Tibial nerve (tissue), 4 donors: ENCODE measurements around the gene DQX1. TPM values are rescaled to one million over a fixed set of nuclear protein-coding genes. Genes with fewer than 3 reads are reported as not detected.
A peak's percentile ranks its signal among the peaks of the same experiment; 100 is the strongest.

ENCODE experiments used
- DNase-seq, 2 donors: peaks; one replicate each; pipeline ENCODE4 v3.0.0-alpha.2; 2019; ENCODE audit warnings: low spot score in 2 of 2
- H3K27ac ChIP-seq, 4 donors: fragments of 200-600 bp; sonication (generic) in 3 of 4; one replicate each; pipeline ENCODE4 v1.5.1; 2017 to 2019; ENCODE audit warnings: mild to moderate bottlenecking in 1 of 4
- H3K27me3 ChIP-seq, 2 donors: fragments of 200-600 bp; sonication (generic) in 1 of 2; one replicate each; pipeline versions ENCODE4 v1.5.1 to v1.6.0; 2017 to 2019
- H3K36me3 ChIP-seq, 3 donors: fragments of 200-600 bp; sonication (generic); one replicate each; pipeline ENCODE4 v1.5.1; 2018 to 2019
- H3K4me1 ChIP-seq, 4 donors: fragments of 200-600 bp; sonication (generic) in 3 of 4; one replicate each; pipeline ENCODE4 v1.5.1; 2017 to 2019
- H3K4me3 ChIP-seq, 4 donors: fragments of 200-600 bp; sonication (generic) in 3 of 4; one replicate each; pipeline ENCODE4 v1.5.1; 2017 to 2019; ENCODE audit warnings: mild to moderate bottlenecking in 1 of 4, moderate library complexity in 1 of 4
- H3K9me3 ChIP-seq, 4 donors: fragments of 200-600 bp; sonication (generic) in 3 of 4; one replicate each; pipeline ENCODE4 v1.5.1; 2017 to 2019
- CTCF ChIP-seq, 5 experiments: fragments of 200-600 bp in 3 of 5; fragments of 450-650 bp in 2 of 5; sonication (generic) in 3 of 5; IDR thresholded peaks; one replicate each; pipeline ENCODE4 v1.5.1; 2016 to 2019; ENCODE audit warnings: antibody characterized with exemption in 5 of 5, mild to moderate bottlenecking in 3 of 5, moderate library complexity in 2 of 5
- EP300 ChIP-seq, 2 donors: sonication (generic); formaldehyde crosslinking; IDR thresholded peaks; one replicate each; pipeline ENCODE4 v1.6.1; 2017; ENCODE audit warnings: antibody characterized with exemption in 2 of 2, mild to moderate bottlenecking in 1 of 2
- POLR2A ChIP-seq, 2 donors: fragments of 450-650 bp; IDR thresholded peaks; one replicate each; pipeline ENCODE4 v1.6.1; 2017; ENCODE audit warnings: antibody characterized with exemption in 2 of 2, mild to moderate bottlenecking in 2 of 2, moderate library complexity in 2 of 2
- WGBS, 2 donors: methylation state at CpG; one replicate each; pipeline ENCODE4 v1.1.5; 2018; 5-methylcytosine and 5-hydroxymethylcytosine counted together
- total RNA-seq, 4 donors: library from RNA; depleted of rRNA; stranded (reverse); fragments of >200 nt; gene quantifications; one replicate each; pipeline ENCODE4 v1.1.0, GENCODE V29; 2016

The DQX1 gene
- total RNA-seq, 4 donors from 2014 or later: 6.9 TPM; not detected in 3

GRCh38 chr2:74503506-74504475, 22.2 kb downstream of the DQX1 start:
- Histone ChIP-seq H3K4me3 (peak overlapping the region; percentile 28 to 59 (median 56)), H3K27ac (peak overlapping the region; percentile 16 to 82 (median 76)), H3K27me3 (peaks cover 0 to 36% of the 10 kb centered on the region in 2 donors), H3K36me3 (peaks cover 0 to 25% (median 0%) of the 10 kb centered on the region in 3 donors), H3K4me1 (peaks cover 0 to 75% (median 34%) of the 10 kb centered on the region in 4 donors), H3K9me3 (no peaks in the 10 kb centered on the region)
- DNase-seq: peak in 1 of 2 donors; percentile 11
- TF ChIP-seq EP300 (IDR thresholded peaks at IDR 0.05) (no peak), CTCF (IDR thresholded peaks at IDR 0.05) (no peak)
- 44 to 52% methylated on average over 45 of the region's 45 CpGs for WGBS, 2 donors

GRCh38 chr2:74502720-74503505, 23.1 kb downstream of the DQX1 start:
- Histone ChIP-seq H3K27me3 (peaks cover 0 to 44% of the 10 kb centered on the region in 2 donors), H3K4me3 (peak overlapping the region; percentile 28 to 59 (median 56)), H3K9me3 (no peaks in the 10 kb centered on the region), H3K4me1 (peaks cover 0 to 78% (median 39%) of the 10 kb centered on the region in 4 donors), H3K27ac (peak overlapping the region; percentile 16 to 82 (median 76)), H3K36me3 (peaks cover 0 to 25% (median 0%) of the 10 kb centered on the region in 3 donors)
- peak; percentile 34 to 36 for TF ChIP-seq POLR2A (IDR thresholded peaks at IDR 0.05)
- TF ChIP-seq EP300 (IDR thresholded peaks at IDR 0.05): peak in 1 of 2 donors; percentile 77
- peak in 1 of 5 experiments; percentile 27 for TF ChIP-seq CTCF (IDR thresholded peaks at IDR 0.05)
- 2 to 8% methylated on average over 38 to 46 of the region's 67 CpGs for WGBS, 2 donors
- peak; percentile 56 to 74 for DNase-seq

- WGBS, 2 donors: 12 to 17% methylated on average over 32 of the region's 32 CpGs
- peaks cover 0 to 25% (median 0%) of the 10 kb centered on the region in 3 donors for H3K36me3 ChIP-seq
- no peaks in the 10 kb centered on the region for H3K9me3 ChIP-seq
- H3K27me3 ChIP-seq: peaks cover 0 to 51% of the 10 kb centered on the region in 2 donors
- DNase-seq: no peak
- peak overlapping the region in 3 of 4 donors; percentile 73 to 82 (median 79) for H3K27ac ChIP-seq
- TF ChIP-seq POLR2A (IDR thresholded peaks at IDR 0.05) (no peak), EP300 (IDR thresholded peaks at IDR 0.05) (no peak), CTCF (IDR thresholded peaks at IDR 0.05) (no peak)
- peak overlapping the region; percentile 28 to 59 (median 56) for H3K4me3 ChIP-seq
- H3K4me1 ChIP-seq: peaks cover 0 to 83% (median 44%) of the 10 kb centered on the region in 4 donors
Observed at GRCh38 chr2:74502147-74502719, 23.8 kb downstream of the DQX1 start.

DNA sequence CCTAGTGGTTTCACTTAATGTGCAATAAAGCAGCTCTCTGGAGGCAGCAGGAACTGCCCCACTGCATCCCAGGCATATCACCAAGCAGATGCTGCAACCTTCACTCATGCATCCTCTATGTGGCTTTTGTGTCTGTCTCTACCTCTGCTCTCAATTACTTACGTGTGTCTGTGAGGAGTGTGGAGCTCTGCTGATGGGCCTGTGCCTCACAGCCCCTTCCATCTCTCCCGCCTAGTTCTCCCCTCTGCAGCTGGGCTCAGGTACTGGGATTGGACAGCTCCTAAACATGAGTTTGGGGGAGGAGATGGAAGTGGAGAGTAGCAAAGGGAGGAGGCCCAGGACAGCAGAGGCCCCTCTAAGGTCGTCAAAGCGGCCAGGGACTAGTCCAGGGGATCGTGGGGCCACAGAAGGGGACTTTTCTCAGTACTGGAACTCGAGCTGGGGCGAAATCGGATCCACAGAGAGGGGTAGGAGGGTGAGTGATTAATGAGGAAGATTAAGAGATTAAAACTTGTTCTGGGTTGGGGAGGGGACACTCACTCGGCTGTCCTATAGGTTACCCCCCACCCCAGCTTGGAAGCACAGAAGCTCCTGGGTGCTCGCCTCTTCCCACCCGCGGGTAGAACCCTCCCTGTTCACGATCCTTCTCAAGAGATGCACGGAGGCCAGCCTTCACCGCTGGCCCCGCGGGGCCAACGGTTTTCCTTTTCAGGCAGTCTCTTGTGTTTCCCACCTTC, 24.5 kb downstream of the DQX1 start:
- H3K27me3 ChIP-seq: peaks cover 0 to 56% of the 10 kb centered on the region in 2 donors

More for the DNA sequence above, 24.5 kb downstream of the DQX1 start:
- Histone ChIP-seq H3K27ac (no peak overlapping the region), H3K9me3 (no peaks in the 10 kb centered on the region), H3K4me1 (peaks cover 0 to 78% (median 39%) of the 10 kb centered on the region in 4 donors), H3K4me3 (no peak overlapping the region), H3K36me3 (peaks cover 0 to 24% (median 0%) of the 10 kb centered on the region in 3 donors)
- 83 to 84% methylated on average over 18 of the region's 18 CpGs for WGBS, 2 donors
- DNase-seq: no peak
- TF ChIP-seq POLR2A (IDR thresholded peaks at IDR 0.05): no peak
- no peak for TF ChIP-seq EP300 (IDR thresholded peaks at IDR 0.05)
- TF ChIP-seq CTCF (IDR thresholded peaks at IDR 0.05): no peak
